Stimulated activated CD4-positive, alpha-beta T cell treated with anti-CD3 and anti-CD28 coated beads, Interleukin-1b, Interleukin-23, amount 100 ng/mL, for 4 hours (primary cell): Measurements from ENCODE around the gene RASSF10.
"Not testable (repeated sequence)": the region's sequence is repeated elsewhere in the genome, so short reads cannot be mapped to it uniquely, and the experiment has no call there.

ENCODE experiments used
- DNase-seq, 2 donors: peaks; one replicate each; pipeline ENCODE4 v3.0.0-alpha.2; 2020; ENCODE audit warnings: low read depth in 2 of 2

The RASSF10 gene

DNA sequence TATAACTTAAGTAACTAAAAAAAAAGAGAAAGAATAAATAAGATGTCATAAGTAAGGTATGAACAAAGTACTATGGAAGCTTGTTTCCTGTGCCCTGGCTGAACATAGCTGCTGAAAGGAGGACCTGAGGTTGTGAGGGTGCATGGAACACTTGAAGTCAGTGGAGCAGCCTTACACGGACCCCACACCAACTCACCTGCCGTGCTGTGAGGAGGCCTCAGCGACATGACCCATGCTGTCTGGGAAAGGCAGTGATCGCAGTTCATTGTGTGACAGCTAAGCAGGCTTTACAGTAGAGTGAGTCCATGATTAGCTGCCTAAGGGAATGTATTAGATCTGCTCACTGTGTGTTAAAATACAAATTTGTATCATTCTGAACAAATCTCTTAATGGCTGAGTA lies 17.6 kb downstream of the RASSF10 start:
- no peak for DNase-seq

GRCh38 chr11:13028322-13028721 lies 19.2 kb downstream of the RASSF10 start:
- no peak for DNase-seq

GRCh38 chr11:13029872-13030271 lies 20.8 kb downstream of the RASSF10 start:
- no peak for DNase-seq

DNA sequence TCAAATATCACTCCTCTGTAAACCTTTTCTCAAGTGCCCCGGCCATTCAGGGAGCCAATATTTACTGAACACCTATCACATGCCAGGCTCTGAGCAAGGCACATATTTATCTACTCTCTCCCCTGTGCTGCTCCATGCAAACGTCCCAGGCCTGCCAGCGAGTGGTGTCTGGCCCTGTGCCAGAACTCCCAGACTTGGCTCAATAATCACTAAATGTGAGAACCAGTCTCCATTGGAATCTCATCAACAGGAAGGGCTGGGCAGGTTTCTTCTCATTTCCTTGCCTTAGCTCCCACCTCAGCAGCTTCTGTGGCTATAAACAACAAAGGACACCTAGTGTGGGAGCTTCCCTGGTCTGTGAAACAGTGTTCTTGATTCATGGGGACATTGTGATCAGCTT lies 21.7 kb downstream of the RASSF10 start:
- no peak for DNase-seq

- no peak for DNase-seq
These were observed 22.2 kb downstream of the RASSF10 start for GRCh38 chr11:13031349-13031748.

DNA sequence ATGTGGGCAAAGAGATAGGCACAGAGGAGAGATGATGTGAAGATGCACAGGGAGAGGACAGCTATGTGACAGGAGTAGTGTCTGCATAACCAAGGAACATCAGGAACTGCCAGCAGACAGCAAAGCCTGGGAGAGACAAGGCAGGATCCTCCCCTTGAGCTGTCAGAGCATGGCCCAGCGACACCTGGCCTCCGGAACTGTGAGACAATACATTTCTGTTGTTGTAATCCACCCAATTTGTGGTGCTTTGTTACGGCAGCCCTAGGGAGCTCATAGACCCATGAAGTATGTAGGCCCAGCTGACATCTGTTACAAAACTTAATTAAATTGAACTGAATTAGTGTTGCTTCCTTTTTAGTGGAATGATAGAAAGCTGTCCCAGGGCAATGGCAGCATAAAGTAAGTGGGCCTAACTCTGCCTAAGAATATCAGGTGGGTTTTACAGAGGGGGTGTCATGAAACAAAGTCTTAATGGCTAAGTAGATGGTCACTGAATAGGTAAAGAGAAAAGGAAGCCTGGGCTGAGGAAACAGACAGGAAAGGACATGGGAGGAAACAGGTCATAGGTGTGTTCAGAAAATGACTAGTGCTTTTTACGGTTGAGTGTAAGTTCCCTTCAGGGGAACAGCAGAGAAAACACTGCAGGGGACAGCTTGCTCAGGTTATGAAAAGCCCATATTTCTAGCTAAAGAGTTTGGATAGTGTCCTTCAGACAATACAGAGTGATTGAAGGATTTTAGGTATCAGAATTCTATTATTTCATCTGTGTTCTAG lies 24.8 kb downstream of the RASSF10 start:
- no peak for DNase-seq

GRCh38 chr11:13035711-13036110 lies 26.6 kb downstream of the RASSF10 start:
- no peak for DNase-seq

DNA sequence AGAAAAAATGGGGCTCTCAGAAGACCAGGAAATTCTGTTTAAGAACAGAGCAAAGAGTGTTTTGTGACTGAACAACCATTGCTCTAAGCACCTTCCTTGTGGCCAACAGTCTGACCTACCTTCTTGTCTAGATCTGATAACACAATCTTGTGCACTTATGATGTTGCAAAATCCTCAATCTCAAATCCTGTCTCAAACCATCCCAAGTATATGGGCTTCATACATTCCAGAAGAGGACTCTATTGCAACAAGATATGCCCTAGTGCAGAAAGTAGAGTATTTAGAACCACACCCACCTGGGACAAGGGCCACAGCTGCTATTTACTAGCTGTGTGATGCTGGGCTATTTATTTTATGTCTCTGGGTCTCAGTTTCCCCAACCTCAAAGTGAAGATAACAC lies 27.1 kb downstream of the RASSF10 start:
- no peak for DNase-seq

DNA sequence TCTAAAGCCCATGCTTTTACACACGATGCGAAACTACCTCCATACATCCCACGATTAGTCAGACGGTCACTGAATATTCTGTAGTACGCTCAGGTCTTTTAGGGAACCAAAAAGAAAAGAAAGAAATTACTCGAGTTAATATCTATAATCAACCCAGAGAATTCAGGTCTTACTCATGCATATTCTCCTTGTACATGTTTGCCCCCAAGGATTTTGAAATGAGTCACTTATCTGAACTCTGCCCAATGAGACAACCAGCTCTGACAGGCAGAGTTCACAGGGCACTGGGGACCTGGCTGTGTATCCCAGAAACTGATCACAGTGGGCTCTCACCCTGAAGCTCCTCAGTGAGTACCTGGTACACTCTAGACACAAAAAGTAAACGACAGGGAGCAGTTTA lies 29.2 kb downstream of the RASSF10 start:
- no peak for DNase-seq

- no peak for DNase-seq
These were observed 30.0 kb downstream of the RASSF10 start for GRCh38 chr11:13039126-13039525.

DNA sequence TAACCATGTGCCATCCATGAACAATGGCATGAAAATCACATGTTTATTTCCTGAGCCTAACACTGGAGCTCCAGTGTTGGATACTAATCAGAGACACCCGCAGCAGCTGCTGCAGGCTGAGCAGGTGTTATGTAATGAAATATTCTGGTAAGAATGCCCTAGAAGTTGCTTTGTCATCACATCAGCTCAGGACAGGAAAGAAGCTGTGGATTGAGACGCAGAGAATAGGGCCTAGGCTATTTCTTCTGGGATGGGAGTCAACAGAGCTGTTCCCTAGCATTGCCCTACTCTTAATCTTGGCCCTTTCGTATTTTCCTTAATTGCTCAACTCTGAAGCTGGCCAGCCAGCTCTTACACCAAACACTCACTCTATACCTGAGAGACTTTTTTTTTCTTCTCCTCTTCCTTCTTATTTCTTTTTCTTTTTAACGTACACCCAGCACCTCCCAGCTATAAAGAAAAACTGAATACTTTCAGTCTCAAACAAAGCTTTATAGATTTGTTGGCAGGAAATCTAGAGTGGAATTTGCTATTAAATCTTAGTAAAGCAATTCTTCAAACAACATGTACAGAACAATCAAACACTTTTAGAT lies 31.9 kb downstream of the RASSF10 start:
- no peak for DNase-seq

- DNase-seq: no peak
These were observed 33.8 kb downstream of the RASSF10 start for GRCh38 chr11:13042873-13043342.

DNA sequence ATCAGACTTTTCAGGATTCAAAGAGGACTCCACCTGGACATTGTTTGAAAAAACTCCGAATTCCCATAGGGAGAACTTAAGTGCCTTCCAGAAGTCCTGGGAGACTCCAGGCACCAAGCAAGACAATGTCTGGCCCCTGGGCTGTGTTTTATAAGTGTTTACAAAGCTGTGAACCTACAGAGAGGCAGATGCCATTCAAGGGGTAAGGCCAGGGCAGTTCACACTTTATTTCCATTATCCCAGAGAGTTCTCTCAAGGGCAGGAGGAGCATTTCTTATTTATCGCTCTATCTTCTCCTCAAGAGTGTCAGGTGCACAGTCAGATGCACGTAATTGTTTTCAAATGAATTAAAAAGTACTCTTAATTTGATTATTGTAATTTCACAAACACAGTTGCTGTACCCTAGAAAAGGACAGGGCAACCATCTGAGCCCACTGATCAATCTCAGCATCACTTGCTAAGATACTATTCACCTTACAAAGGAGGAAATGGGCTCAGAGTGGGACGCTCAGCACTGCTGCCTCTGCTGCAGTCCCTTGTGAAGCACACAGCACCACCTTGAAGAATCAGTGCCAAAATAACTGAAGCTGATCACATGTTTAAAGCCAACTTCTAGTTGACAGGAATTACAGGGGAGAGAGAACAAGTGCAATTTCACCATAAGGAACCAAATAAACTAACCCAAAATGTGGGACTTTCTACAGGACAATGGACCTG lies 35.0 kb downstream of the RASSF10 start:
- DNase-seq: no peak

GRCh38 chr11:13045089-13045488 lies 36.0 kb downstream of the RASSF10 start:
- DNase-seq: not testable (repeated sequence)

- no peak for DNase-seq
These were observed 36.6 kb downstream of the RASSF10 start for GRCh38 chr11:13045734-13046133.

- DNase-seq: no peak
These were observed 37.8 kb downstream of the RASSF10 start for GRCh38 chr11:13046637-13047570.

- DNase-seq: no peak
These were observed 38.8 kb downstream of the RASSF10 start for GRCh38 chr11:13047884-13048283.

GRCh38 chr11:13051257-13051656 lies 42.1 kb downstream of the RASSF10 start:
- no peak for DNase-seq

DNA sequence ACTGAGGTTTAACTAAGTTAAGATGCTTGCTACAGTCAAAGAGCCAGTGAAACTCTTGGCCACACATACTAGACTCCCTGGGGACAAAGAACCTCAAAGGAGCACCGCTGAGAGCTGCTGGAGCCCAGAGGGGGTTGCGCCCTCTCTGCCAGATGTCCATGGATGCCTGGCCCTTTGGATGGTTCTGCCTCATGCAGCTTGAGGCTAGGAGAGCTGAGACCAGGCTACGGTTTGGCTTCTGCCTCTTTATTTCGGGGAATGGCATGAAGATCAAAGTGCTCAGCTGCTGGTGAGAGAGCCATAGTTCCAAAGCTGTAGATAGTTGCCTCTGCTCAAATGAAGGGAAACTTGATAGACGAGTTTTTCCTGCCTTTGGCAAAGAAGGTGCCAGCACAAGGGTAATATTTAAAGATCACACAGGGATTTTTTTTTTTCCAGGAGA lies 43.0 kb downstream of the RASSF10 start:
- DNase-seq: no peak

DNA sequence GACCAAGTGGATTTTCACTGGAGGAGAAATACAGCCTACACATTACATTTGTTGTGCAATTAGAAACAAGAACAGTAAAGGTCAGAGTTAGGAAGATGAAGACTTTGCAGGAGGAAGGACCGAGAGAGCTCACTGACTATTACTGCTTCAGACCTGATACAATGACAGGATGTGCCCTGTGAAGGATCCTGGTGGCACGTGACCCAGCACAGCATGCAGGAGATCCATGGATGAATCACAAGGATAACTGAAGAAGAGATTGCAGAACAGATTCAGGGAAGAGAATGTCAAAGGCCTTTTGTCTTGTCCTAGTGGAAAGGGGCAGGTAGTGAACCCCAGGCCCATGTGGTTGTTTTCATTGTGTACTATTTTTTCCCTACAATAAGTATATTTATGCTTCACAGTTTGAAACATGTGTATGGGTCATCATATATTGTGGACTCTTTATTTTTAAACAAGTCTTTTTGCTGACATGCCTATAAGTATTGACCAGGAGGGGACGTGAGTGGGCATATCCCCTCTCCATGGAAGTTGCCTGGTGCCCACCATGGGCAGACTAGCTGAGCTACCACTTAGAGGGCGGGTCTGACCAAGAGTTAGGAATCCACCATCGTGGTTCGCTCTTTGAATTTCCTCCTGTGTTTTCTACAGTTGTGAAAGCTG lies 44.3 kb downstream of the RASSF10 start:
- no peak for DNase-seq

DNA sequence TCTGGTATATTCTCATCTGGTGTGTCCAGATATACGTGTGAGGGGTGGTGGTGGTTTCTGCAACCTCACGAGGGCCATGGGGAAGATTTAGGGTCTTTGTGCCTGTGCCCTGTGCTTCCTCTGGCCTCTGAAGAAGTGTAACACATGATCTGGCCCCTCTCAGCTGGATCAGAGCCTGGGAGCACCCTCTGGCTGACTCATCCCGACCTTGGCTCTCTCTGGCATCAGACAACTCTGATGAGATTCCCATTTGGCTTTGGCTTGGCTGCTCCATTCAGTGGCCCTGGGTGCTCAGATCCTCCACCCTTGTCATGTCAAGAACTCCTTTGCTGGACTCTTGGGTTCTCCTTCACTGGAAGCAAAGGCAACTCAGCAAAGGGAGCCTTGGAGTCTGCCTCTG lies 45.2 kb downstream of the RASSF10 start:
- no peak for DNase-seq
